Measurements from ENCODE around the gene EID2. TPM values are rescaled to one million over a fixed set of nuclear protein-coding genes. Genes with fewer than 3 reads are reported as not detected.

Gene EID2
- 14.6 TPM for polyA plus RNA-seq

- H3K27me3 Mint-ChIP-seq: no peaks in the 10 kb centered on the region
- peak within 1 kb of the TSS; percentile 85 to 99 (median 98) for H3K4me3 Mint-ChIP-seq
- no peaks in the 10 kb centered on the region for H3K36me3 Mint-ChIP-seq
- H3K9me3 Mint-ChIP-seq: no peaks in the 10 kb centered on the region
- peaks cover 35 to 39% (median 37%) of the 10 kb centered on the region in 3 donors for H3K4me1 Mint-ChIP-seq
- H3K27ac Mint-ChIP-seq: peak within 1 kb of the TSS; percentile 76 to 99 (median 98)
Observed at GRCh38 chr19:39539518-39540332, at the start of gene EID2. TSS of gene EID2 (minus strand) at chr19:39540161. CDS start at chr19:39540079, 82 bp downstream.

GRCh38 chr19:39588066-39588465 is 48.1 kb upstream of the EID2 start:
- Mint-ChIP-seq H3K36me3 (peaks cover 4% of the 10 kb centered on the region), H3K27me3 (peaks cover 17% of the 10 kb centered on the region), H3K9me3 (peaks cover 0 to 1% (median 0%) of the 10 kb centered on the region in 3 donors), H3K27ac (no peak overlapping the region), H3K4me3 (no peak overlapping the region), H3K4me1 (no peaks in the 10 kb centered on the region)

GRCh38 chr19:39587496-39587895 is 47.5 kb upstream of the EID2 start:
- Mint-ChIP-seq H3K4me1 (no peaks in the 10 kb centered on the region), H3K4me3 (no peak overlapping the region), H3K36me3 (peaks cover 4% of the 10 kb centered on the region), H3K9me3 (peaks cover 0 to 1% (median 0%) of the 10 kb centered on the region in 3 donors), H3K27ac (no peak overlapping the region), H3K27me3 (peaks cover 16% of the 10 kb centered on the region)

- H3K27me3 Mint-ChIP-seq: peaks cover 11% of the 10 kb centered on the region
Observed at GRCh38 chr19:39582891-39583625, 43.1 kb upstream of the EID2 start.

GRCh38 chr19:39582442-39582841 is 42.5 kb upstream of the EID2 start:
- Mint-ChIP-seq H3K36me3 (peaks cover 4% of the 10 kb centered on the region), H3K4me3 (no peak overlapping the region), H3K9me3 (peaks cover 1 to 10% (median 7%) of the 10 kb centered on the region in 3 donors), H3K27ac (no peak overlapping the region), H3K4me1 (no peaks in the 10 kb centered on the region), H3K27me3 (peaks cover 17% of the 10 kb centered on the region)

More at GRCh38 chr19:39582891-39583625, 43.1 kb upstream of the EID2 start:
- peaks cover 0 to 10% (median 7%) of the 10 kb centered on the region in 3 donors for H3K9me3 Mint-ChIP-seq
- no peak overlapping the region for H3K4me3 Mint-ChIP-seq
- peaks cover 4% of the 10 kb centered on the region for H3K36me3 Mint-ChIP-seq
- H3K27ac Mint-ChIP-seq: no peak overlapping the region
- H3K4me1 Mint-ChIP-seq: no peaks in the 10 kb centered on the region

GRCh38 chr19:39568604-39569003 is 28.6 kb upstream of the EID2 start:
- no peaks in the 10 kb centered on the region for H3K36me3 Mint-ChIP-seq
- peaks cover 4% of the 10 kb centered on the region for H3K27me3 Mint-ChIP-seq
- H3K4me1 Mint-ChIP-seq: no peaks in the 10 kb centered on the region
- H3K4me3 Mint-ChIP-seq: no peak overlapping the region
- H3K9me3 Mint-ChIP-seq: peaks cover 3 to 12% (median 6%) of the 10 kb centered on the region in 3 donors
- no peak overlapping the region for H3K27ac Mint-ChIP-seq

- Mint-ChIP-seq H3K4me3 (no peak overlapping the region), H3K9me3 (no peaks in the 10 kb centered on the region), H3K27me3 (peaks cover 4% of the 10 kb centered on the region), H3K4me1 (no peaks in the 10 kb centered on the region), H3K27ac (no peak overlapping the region), H3K36me3 (no peaks in the 10 kb centered on the region)
Observed at GRCh38 chr19:39566064-39566463, 26.1 kb upstream of the EID2 start.

GRCh38 chr19:39563408-39563807 is 23.4 kb upstream of the EID2 start:
- H3K27me3 Mint-ChIP-seq: no peaks in the 10 kb centered on the region
- peaks cover 6 to 10% (median 7%) of the 10 kb centered on the region in 3 donors for H3K4me1 Mint-ChIP-seq
- no peak overlapping the region for H3K27ac Mint-ChIP-seq
- H3K36me3 Mint-ChIP-seq: peaks cover 1% of the 10 kb centered on the region
- no peak overlapping the region for H3K4me3 Mint-ChIP-seq
- no peaks in the 10 kb centered on the region for H3K9me3 Mint-ChIP-seq

- Mint-ChIP-seq H3K27ac (peak overlapping the region; percentile 20 to 53 (median 48)), H3K4me1 (peaks cover 15 to 31% (median 19%) of the 10 kb centered on the region in 3 donors), H3K36me3 (peaks cover 3% of the 10 kb centered on the region), H3K9me3 (no peaks in the 10 kb centered on the region), H3K4me3 (peak overlapping the region; percentile 54 to 91 (median 82)), H3K27me3 (no peaks in the 10 kb centered on the region)
Observed at GRCh38 chr19:39558624-39559117, 18.7 kb upstream of the EID2 start.

- Mint-ChIP-seq H3K27me3 (no peaks in the 10 kb centered on the region), H3K4me1 (peaks cover 19 to 35% (median 23%) of the 10 kb centered on the region in 3 donors), H3K27ac (peak overlapping the region; percentile 20 to 53 (median 48)), H3K9me3 (no peaks in the 10 kb centered on the region), H3K4me3 (peak overlapping the region; percentile 54 to 91 (median 82)), H3K36me3 (peaks cover 3% of the 10 kb centered on the region)
Observed at GRCh38 chr19:39557811-39558623, 18.1 kb upstream of the EID2 start.

- H3K27me3 Mint-ChIP-seq: no peaks in the 10 kb centered on the region
- no peak overlapping the region for H3K27ac Mint-ChIP-seq
- peaks cover 3% of the 10 kb centered on the region for H3K36me3 Mint-ChIP-seq
- H3K4me1 Mint-ChIP-seq: peaks cover 34 to 42% (median 36%) of the 10 kb centered on the region in 3 donors
- H3K9me3 Mint-ChIP-seq: no peaks in the 10 kb centered on the region
- H3K4me3 Mint-ChIP-seq: no peak overlapping the region
Observed at GRCh38 chr19:39555883-39556282, 15.9 kb upstream of the EID2 start.

- Mint-ChIP-seq H3K27ac (no peak overlapping the region), H3K36me3 (peaks cover 3% of the 10 kb centered on the region), H3K9me3 (no peaks in the 10 kb centered on the region), H3K4me1 (peaks cover 34 to 37% (median 36%) of the 10 kb centered on the region in 3 donors), H3K4me3 (no peak overlapping the region), H3K27me3 (no peaks in the 10 kb centered on the region)
Observed at GRCh38 chr19:39554701-39555311, 14.8 kb upstream of the EID2 start.

GRCh38 chr19:39553082-39553652 is 13.2 kb upstream of the EID2 start:
- H3K36me3 Mint-ChIP-seq: peaks cover under 1% of the 10 kb centered on the region
- peak overlapping the region in 2 of 4 donors; percentile 63 to 70 for H3K4me3 Mint-ChIP-seq
- peak overlapping the region in 1 of 3 donors; percentile 27 for H3K27ac Mint-ChIP-seq
- H3K27me3 Mint-ChIP-seq: no peaks in the 10 kb centered on the region
- H3K9me3 Mint-ChIP-seq: no peaks in the 10 kb centered on the region
- peaks cover 26 to 29% (median 27%) of the 10 kb centered on the region in 3 donors for H3K4me1 Mint-ChIP-seq

- H3K27me3 Mint-ChIP-seq: peaks cover 2% of the 10 kb centered on the region
- no peak overlapping the region for H3K4me3 Mint-ChIP-seq
- no peak overlapping the region for H3K27ac Mint-ChIP-seq
- no peaks in the 10 kb centered on the region for H3K36me3 Mint-ChIP-seq
- peaks cover 17 to 19% (median 18%) of the 10 kb centered on the region in 3 donors for H3K4me1 Mint-ChIP-seq
- no peaks in the 10 kb centered on the region for H3K9me3 Mint-ChIP-seq
Observed at GRCh38 chr19:39550197-39550596, 10.2 kb upstream of the EID2 start.

All from IgD-negative memory B cell (primary cell).